OCI-LY3 (cell line): ENCODE data around the gene EVI2B.

Experiments
- H2AFZ ChIP-seq: fragments of 200-600, 300-600 bp; shearing (Covaris generic); 2 replicates; pipeline ENCODE4 v1.6.0; 2014; ENCODE audit warnings: antibody characterized with exemption, low read depth, low read length
- H3K27ac ChIP-seq: fragments of 200-600, 300-600 bp; sonication (generic); 2 replicates; pipeline ENCODE4 v1.5.1; 2014; ENCODE audit warnings: mild to moderate bottlenecking, low read length, moderate library complexity, mixed read lengths
- H3K27me3 ChIP-seq: fragments of 200-600, 300-600 bp; sonication (generic); 2 replicates; pipeline ENCODE4 v1.6.1; 2014; ENCODE audit warnings: low read depth, low read length, mixed read lengths
- H3K36me3 ChIP-seq: fragments of 200-600, 300-600 bp; sonication (generic); replicated peaks from 2 replicates; pipeline ENCODE3; 2014; ENCODE audit warnings: low read depth, low read length, mixed read lengths
- H3K4me1 ChIP-seq: fragments of 300-600, 200-600 bp; sonication (generic); 2 replicates; pipeline ENCODE4 v1.6.1; 2014; ENCODE audit warnings: low read length, mixed read lengths
- H3K4me2 ChIP-seq: fragments of 200-600, 300-600 bp; sonication (generic); 2 replicates; pipeline ENCODE4 v1.6.1; 2014; ENCODE audit warnings: low read length, mixed read lengths
- H3K4me3 ChIP-seq: fragments of 300-600, 200-600 bp; sonication (generic); 2 replicates; pipeline ENCODE4 v1.5.1; 2014; ENCODE audit warnings: antibody characterized with exemption, mild to moderate bottlenecking, low read length, moderate library complexity
- H3K79me2 ChIP-seq: fragments of 300-600, 200-600 bp; shearing (Covaris generic); 2 replicates; pipeline ENCODE4 v1.6.1; 2014; ENCODE audit warnings: mild to moderate bottlenecking, low read length, mixed read lengths
- H3K9ac ChIP-seq: fragments of 300-600, 200-600 bp; shearing (Covaris generic); 2 replicates; pipeline ENCODE4 v1.6.0; 2014; ENCODE audit warnings: mild to moderate bottlenecking, low read length, moderate library complexity
- H3K9me3 ChIP-seq: fragments of 200-600, 300-600 bp; shearing (Covaris generic); 2 replicates; pipeline ENCODE4 v1.6.1; 2014; ENCODE audit warnings: low read length, mixed read lengths; ENCODE audit not compliant: insufficient read depth
- H4K20me1 ChIP-seq: fragments of 200-600, 300-600 bp; sonication (generic); 2 replicates; pipeline ENCODE4 v1.6.1; 2016; ENCODE audit warnings: low read length, mixed read lengths; ENCODE audit not compliant: insufficient read depth
- EZH2phosphoT487 ChIP-seq: fragments of 200-600 bp; shearing (Covaris generic); IDR thresholded peaks from 2 replicates; pipeline ENCODE4 v1.6.1; 2018; ENCODE audit warnings: antibody characterized with exemption, mixed run types, low read depth
- TF ChIP-seq, protein P1 (sequence below): fragments of 200-600, 300-600 bp; sonication (generic); IDR thresholded peaks from 2 replicates; pipeline ENCODE4 v1.5.1; 2014; ENCODE audit warnings: antibody characterized with exemption, low read length, low read depth

EVI2B gene, protein sequence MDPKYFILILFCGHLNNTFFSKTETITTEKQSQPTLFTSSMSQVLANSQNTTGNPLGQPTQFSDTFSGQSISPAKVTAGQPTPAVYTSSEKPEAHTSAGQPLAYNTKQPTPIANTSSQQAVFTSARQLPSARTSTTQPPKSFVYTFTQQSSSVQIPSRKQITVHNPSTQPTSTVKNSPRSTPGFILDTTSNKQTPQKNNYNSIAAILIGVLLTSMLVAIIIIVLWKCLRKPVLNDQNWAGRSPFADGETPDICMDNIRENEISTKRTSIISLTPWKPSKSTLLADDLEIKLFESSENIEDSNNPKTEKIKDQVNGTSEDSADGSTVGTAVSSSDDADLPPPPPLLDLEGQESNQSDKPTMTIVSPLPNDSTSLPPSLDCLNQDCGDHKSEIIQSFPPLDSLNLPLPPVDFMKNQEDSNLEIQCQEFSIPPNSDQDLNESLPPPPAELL

DNA sequence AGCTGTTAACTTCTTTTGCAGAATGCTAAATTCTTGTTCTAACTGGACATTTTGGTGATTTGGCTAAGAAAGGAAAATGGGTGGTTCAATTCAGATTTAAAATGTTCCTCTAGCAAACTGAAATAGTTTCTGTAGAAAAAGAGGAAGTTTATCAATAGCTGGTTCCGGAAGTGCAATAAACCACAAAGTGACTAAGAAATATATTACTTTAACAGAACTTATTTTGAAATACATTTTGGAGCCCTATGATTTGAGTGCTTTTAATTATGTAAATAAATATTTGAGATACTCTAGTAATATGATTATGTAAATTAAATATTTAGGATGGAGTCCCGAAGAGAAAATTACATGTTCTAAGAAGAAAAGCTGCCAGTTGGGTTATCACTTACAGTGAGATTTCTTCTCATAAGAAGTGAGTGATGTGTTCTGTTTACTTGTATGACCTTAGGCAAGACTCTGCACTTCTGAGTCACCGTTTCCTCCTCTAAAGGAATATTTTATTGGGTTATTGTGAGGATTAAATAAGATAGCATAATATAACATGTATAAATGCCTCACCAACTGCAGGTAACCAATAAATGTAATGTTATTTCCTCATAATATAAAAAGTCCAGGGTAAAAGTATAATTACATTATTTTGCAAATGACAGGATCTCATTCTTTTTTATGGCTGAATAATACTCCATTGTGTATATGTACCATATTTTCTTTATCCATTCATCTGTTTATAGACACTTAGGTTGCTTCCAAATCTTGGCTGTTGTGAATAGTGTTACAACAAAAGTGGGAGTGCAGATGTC, at the start of gene EVI2B:
Gene EVI2B, minus strand, starts transcription at position 73 of the 800 bp plus-strand sequence. CDS start 8,445 bp downstream, outside the sequence.
- Histone ChIP-seq H3K79me2 (peaks cover 88% of the 10 kb centered on the region), H3K9ac (peak within 1 kb of the TSS; percentile 97), H4K20me1 (no peaks in the 10 kb centered on the region), H3K27ac (peak within 1 kb of the TSS; percentile 98), H3K4me3 (peak within 1 kb of the TSS; percentile 82), H2AFZ (no peak within 1 kb of the TSS), H3K36me3 (peaks cover 17% of the 10 kb centered on the region), H3K4me1 (peaks cover 75% of the 10 kb centered on the region), H3K4me2 (peak within 1 kb of the TSS; percentile 96), H3K27me3 (no peaks in the 10 kb centered on the region), H3K9me3 (no peaks in the 10 kb centered on the region)
- no peak for TF ChIP-seq EZH2phosphoT487
- TF ChIP-seq, protein P1, sequence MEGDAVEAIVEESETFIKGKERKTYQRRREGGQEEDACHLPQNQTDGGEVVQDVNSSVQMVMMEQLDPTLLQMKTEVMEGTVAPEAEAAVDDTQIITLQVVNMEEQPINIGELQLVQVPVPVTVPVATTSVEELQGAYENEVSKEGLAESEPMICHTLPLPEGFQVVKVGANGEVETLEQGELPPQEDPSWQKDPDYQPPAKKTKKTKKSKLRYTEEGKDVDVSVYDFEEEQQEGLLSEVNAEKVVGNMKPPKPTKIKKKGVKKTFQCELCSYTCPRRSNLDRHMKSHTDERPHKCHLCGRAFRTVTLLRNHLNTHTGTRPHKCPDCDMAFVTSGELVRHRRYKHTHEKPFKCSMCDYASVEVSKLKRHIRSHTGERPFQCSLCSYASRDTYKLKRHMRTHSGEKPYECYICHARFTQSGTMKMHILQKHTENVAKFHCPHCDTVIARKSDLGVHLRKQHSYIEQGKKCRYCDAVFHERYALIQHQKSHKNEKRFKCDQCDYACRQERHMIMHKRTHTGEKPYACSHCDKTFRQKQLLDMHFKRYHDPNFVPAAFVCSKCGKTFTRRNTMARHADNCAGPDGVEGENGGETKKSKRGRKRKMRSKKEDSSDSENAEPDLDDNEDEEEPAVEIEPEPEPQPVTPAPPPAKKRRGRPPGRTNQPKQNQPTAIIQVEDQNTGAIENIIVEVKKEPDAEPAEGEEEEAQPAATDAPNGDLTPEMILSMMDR, result no peak

DNA sequence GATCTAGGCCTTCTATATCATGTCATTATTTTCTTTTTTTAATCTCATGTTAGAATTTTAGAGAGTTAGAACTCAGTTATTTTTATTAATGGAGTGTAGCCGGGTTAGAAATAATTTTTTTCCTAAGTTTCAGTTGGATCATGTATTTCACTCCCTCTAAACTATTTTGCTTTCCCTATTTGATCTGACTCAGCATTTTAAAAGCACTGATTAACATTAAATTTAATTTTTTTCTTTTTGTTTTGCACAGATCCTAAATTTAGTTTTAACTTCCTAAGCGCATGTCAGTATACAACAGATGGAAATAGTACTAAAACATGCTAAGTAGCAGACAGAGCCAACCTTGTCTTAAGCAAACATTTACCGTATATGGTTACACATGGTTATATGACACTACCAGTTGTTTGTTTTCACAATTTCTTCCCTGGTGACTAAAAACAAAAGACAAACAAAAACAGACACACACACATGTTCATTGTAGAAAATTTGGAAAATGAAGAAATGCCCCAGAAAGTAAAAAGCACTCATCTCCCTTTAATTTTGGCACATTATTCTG, 44.1 kb upstream of the EVI2B start:
- H3K4me1 ChIP-seq, result no peaks in the 10 kb centered on the region
- no peak overlapping the region for H3K27ac ChIP-seq
- peaks cover 30% of the 10 kb centered on the region for H3K36me3 ChIP-seq
- no peaks in the 10 kb centered on the region for H4K20me1 ChIP-seq
- H3K9ac ChIP-seq, result no peak overlapping the region
- TF ChIP-seq, protein P1, result no peak
- TF ChIP-seq EZH2phosphoT487, result no peak
- H3K4me3 ChIP-seq, result no peak overlapping the region
- no peaks in the 10 kb centered on the region for H3K27me3 ChIP-seq
- no peak overlapping the region for H3K4me2 ChIP-seq
- no peaks in the 10 kb centered on the region for H3K9me3 ChIP-seq
- H2AFZ ChIP-seq, result no peak overlapping the region
- H3K79me2 ChIP-seq, result no peaks in the 10 kb centered on the region

DNA sequence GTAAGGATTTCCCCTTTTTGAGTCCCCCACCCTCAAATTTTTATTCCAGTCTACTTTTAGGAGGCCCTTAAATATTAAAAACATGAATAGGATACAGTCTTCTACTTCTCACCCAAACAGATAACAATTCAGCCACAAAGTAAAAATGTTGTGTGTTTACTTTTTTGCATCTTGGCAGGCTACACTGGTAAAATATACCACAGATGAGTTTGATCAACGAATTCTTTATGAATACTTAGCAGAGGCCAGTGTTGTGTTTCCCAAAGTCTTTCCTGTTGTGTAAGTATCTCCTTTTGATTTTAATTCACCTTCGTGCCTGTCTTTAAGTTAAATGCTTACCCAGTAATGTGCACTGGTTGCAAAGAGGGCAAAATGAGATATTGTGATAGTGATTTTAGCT, 43.2 kb upstream of the EVI2B start:
- no peak overlapping the region for H3K4me3 ChIP-seq
- no peak overlapping the region for H3K27ac ChIP-seq
- H4K20me1 ChIP-seq, result no peaks in the 10 kb centered on the region
- no peak overlapping the region for H3K4me2 ChIP-seq
- H3K9me3 ChIP-seq, result no peaks in the 10 kb centered on the region
- TF ChIP-seq EZH2phosphoT487, result no peak
- TF ChIP-seq, protein P1, result no peak
- no peak overlapping the region for H2AFZ ChIP-seq
- no peaks in the 10 kb centered on the region for H3K4me1 ChIP-seq
- H3K79me2 ChIP-seq, result no peaks in the 10 kb centered on the region
- no peak overlapping the region for H3K9ac ChIP-seq
- no peaks in the 10 kb centered on the region for H3K27me3 ChIP-seq
- H3K36me3 ChIP-seq, result peaks cover 29% of the 10 kb centered on the region

DNA sequence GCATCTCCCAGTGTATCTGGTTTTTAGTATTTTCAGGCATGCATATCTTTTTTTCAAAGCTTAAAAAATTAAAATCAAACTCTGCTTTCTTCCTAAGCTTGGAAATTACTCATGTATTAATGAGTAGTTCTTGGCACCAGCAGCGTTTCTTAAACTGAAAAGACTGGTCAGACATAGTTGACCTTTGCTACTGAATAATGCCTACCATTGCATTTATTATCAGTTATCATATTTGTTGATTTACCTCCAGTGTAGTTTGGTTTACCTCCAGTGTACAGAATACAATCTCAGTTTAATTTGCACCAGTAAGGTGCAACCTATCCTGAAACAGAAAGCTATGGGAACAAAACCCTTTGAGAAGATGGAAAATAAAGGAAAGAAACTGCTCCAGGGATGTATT, 42.1 kb upstream of the EVI2B start:
- no peak overlapping the region for H3K27ac ChIP-seq
- no peak overlapping the region for H3K4me2 ChIP-seq
- TF ChIP-seq, protein P1, result no peak
- no peak for TF ChIP-seq EZH2phosphoT487
- H3K36me3 ChIP-seq, result peaks cover 22% of the 10 kb centered on the region
- no peaks in the 10 kb centered on the region for H3K27me3 ChIP-seq
- H3K79me2 ChIP-seq, result no peaks in the 10 kb centered on the region
- H3K9ac ChIP-seq, result no peak overlapping the region
- no peak overlapping the region for H3K4me3 ChIP-seq
- no peak overlapping the region for H2AFZ ChIP-seq
- no peaks in the 10 kb centered on the region for H3K4me1 ChIP-seq
- no peaks in the 10 kb centered on the region for H3K9me3 ChIP-seq
- H4K20me1 ChIP-seq, result no peaks in the 10 kb centered on the region
